AG09309 (cell line): ENCODE results near the gene ZPR1.

Source experiments
- DNase-seq: peaks from one replicate; pipeline ENCODE4 v3.0.0-alpha.2; 2010; ENCODE audit warnings: low read depth
- H3K4me3 ChIP-seq: 2 replicates; pipeline ENCODE4 v1.5.1; 2011; ENCODE audit warnings: mild to moderate bottlenecking, low read depth, low read length, moderate library complexity; ENCODE audit not compliant: control insufficient read depth
- CTCF ChIP-seq: IDR thresholded peaks from 2 replicates; pipeline ENCODE4 v1.5.1; 2011; ENCODE audit warnings: mild to moderate bottlenecking, low read depth, low read length, inconsistent platforms; ENCODE audit not compliant: insufficient read depth, control insufficient read depth; ENCODE audit errors: missing control alignments

ZPR1 gene

GRCh38 chr11:116730601-116731000 lies 57.2 kb downstream of the ZPR1 start:
- no peak for TF ChIP-seq CTCF
- H3K4me3 ChIP-seq = no peak overlapping the region
- DNase-seq = no peak

GRCh38 chr11:116730241-116730561 lies 57.6 kb downstream of the ZPR1 start:
- no peak overlapping the region for H3K4me3 ChIP-seq
- no peak for TF ChIP-seq CTCF
- no peak for DNase-seq

GRCh38 chr11:116729501-116730240 lies 58.2 kb downstream of the ZPR1 start:
- DNase-seq = no peak
- TF ChIP-seq CTCF = no peak
- no peak overlapping the region for H3K4me3 ChIP-seq

- DNase-seq = no peak
Measured at GRCh38 chr11:116727990-116728389, 59.8 kb downstream of the ZPR1 start.

GRCh38 chr11:116725434-116726221 lies 62.2 kb downstream of the ZPR1 start:
- no peak for TF ChIP-seq CTCF
- H3K4me3 ChIP-seq = no peak overlapping the region
- no peak for DNase-seq

More at GRCh38 chr11:116727990-116728389, 59.8 kb downstream of the ZPR1 start:
- no peak for TF ChIP-seq CTCF
- H3K4me3 ChIP-seq = no peak overlapping the region

GRCh38 chr11:116724813-116725212 lies 63.0 kb downstream of the ZPR1 start:
- TF ChIP-seq CTCF = no peak
- no peak overlapping the region for H3K4me3 ChIP-seq
- DNase-seq = no peak
